Calu3 (cell line): ENCODE measurements around the gene RAPGEF5. TPM values are rescaled to one million over a fixed set of nuclear protein-coding genes. Genes with fewer than 3 reads are reported as not detected.

Experiments used
- BruUV-seq: library from RNA; stranded (reverse); fragments of 400-500 nt; replicated peaks from 2 replicates; lab custom pipeline; 2021; lab: Mats Ljungman, UMichigan
- CTCF ChIA-PET: fragments of 300-600 bp; sonication (Branson Sonifier 250); formaldehyde crosslinking; loops from one replicate; lab custom pipeline; 2022; ENCODE audit warnings: antibody characterized with exemption; lab: Charles Lee
- DNase-seq: peaks from one replicate; pipeline ENCODE4 v3.0.0; 2022
- H3K27ac Mint-ChIP-seq: one replicate; pipeline ENCODE4 v1.8.0; 2022; ENCODE audit warnings: mixed read lengths; ENCODE audit not compliant: unreplicated experiment
- H3K27me3 Mint-ChIP-seq: one replicate; pipeline ENCODE4 v1.8.0; 2022; ENCODE audit warnings: mixed read lengths; ENCODE audit not compliant: unreplicated experiment
- H3K36me3 Mint-ChIP-seq: one replicate; pipeline ENCODE4 v1.8.0; 2022; ENCODE audit warnings: mild to moderate bottlenecking, moderate library complexity, mixed read lengths; ENCODE audit not compliant: insufficient read depth, unreplicated experiment
- H3K4me1 Mint-ChIP-seq: one replicate; pipeline ENCODE4 v1.8.0; 2022; ENCODE audit warnings: mild to moderate bottlenecking, low read depth, mixed read lengths; ENCODE audit not compliant: unreplicated experiment
- H3K4me3 Mint-ChIP-seq: one replicate; pipeline ENCODE4 v1.8.0; 2022; ENCODE audit warnings: mild to moderate bottlenecking, low read depth, moderate library complexity, mixed read lengths; ENCODE audit not compliant: unreplicated experiment
- H3K9me3 Mint-ChIP-seq: one replicate; pipeline ENCODE4 v1.8.0; 2022; ENCODE audit warnings: low read depth, mixed read lengths; ENCODE audit not compliant: unreplicated experiment
- CTCF ChIP-seq: fragments of 200-600 bp; IDR thresholded peaks from one replicate; pipeline ENCODE4 v1.8.0; 2022; ENCODE audit warnings: antibody characterized with exemption; ENCODE audit not compliant: unreplicated experiment
- intact Hi-C: fragments of 100-400 bp; cut with micrococcal nuclease; formaldehyde crosslinking; loops from one replicate; pipeline ENCODE4 v1.10.0; 2022; ENCODE audit not compliant: unreplicated experiment
- total RNA-seq: library from RNA; stranded (reverse); gene quantifications from 2 replicates; pipeline ENCODE4 v1.2.3, GENCODE V29; 2022

Gene RAPGEF5
- total RNA-seq, 1 experiment from 2014 or later = 108 TPM

- intact Hi-C loops = no loop called here
- peaks cover 25% of the 10 kb centered on the region for H3K4me1 Mint-ChIP-seq
- DNase-seq = no peak
- H3K9me3 Mint-ChIP-seq = no peaks in the 10 kb centered on the region
- H3K36me3 Mint-ChIP-seq = peaks cover 12% of the 10 kb centered on the region
- H3K27ac Mint-ChIP-seq = no peak overlapping the region
- no peak for TF ChIP-seq CTCF
- CTCF ChIA-PET = interaction anchor here (0.9 to 2.1 kb wide), 2 partner anchors 9 to 38 kb away, joined by 3 to 6 read pairs; no protein-coding TSS in a partner anchor
- no peak overlapping the region for H3K4me3 Mint-ChIP-seq
- no TSS peak for BruUV-seq
- no peaks in the 10 kb centered on the region for H3K27me3 Mint-ChIP-seq
Measured at GRCh38 chr7:22363756-22364422, 6.9 kb upstream of the RAPGEF5 start.

DNA sequence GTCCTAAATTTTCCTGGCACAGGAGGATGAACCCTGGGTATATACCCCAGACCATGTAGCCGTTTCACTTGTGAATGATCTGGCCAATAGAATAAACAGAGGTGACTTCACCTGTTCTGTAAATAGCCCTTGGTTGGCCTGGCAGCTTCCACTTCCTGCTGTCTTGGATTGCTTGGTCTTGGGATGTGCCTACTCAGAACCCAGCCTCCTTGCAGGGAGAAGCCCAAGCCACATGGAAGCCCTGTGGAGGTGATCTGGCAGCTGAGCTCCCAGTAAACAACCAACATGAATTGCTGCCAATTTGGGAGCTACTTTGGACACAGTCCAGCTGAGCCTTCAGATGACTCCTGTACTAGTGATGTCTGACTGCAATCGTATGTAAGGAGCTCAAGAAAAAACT, 4.8 kb upstream of the RAPGEF5 start:
- no TSS peak for BruUV-seq
- H3K27ac Mint-ChIP-seq = no peak overlapping the region
- intact Hi-C loops = no loop called here
- H3K27me3 Mint-ChIP-seq = no peaks in the 10 kb centered on the region
- H3K36me3 Mint-ChIP-seq = peaks cover 23% of the 10 kb centered on the region
- CTCF ChIA-PET = interaction anchor here (0.7 to 2.1 kb wide), 3 partner anchors 10 to 28 kb away, joined by 3 to 6 read pairs (median 3); no protein-coding TSS in a partner anchor
- DNase-seq = peak; percentile 39
- no peak overlapping the region for H3K4me3 Mint-ChIP-seq
- no peak for TF ChIP-seq CTCF
- H3K9me3 Mint-ChIP-seq = no peaks in the 10 kb centered on the region
- H3K4me1 Mint-ChIP-seq = peaks cover 37% of the 10 kb centered on the region

GRCh38 chr7:22361320-22361719, 4.4 kb upstream of the RAPGEF5 start:
- no peak for DNase-seq
- Mint-ChIP-seq H3K4me3 (no peak overlapping the region), H3K27me3 (no peaks in the 10 kb centered on the region), H3K9me3 (no peaks in the 10 kb centered on the region), H3K4me1 (peaks cover 37% of the 10 kb centered on the region), H3K27ac (no peak overlapping the region), H3K36me3 (peaks cover 26% of the 10 kb centered on the region)
- no TSS peak for BruUV-seq
- TF ChIP-seq CTCF = no peak
- intact Hi-C loops = no loop called here
- CTCF ChIA-PET = interaction anchor here (0.9 to 2.1 kb wide), 2 partner anchors 12 to 28 kb away, joined by 3 to 6 read pairs; no protein-coding TSS in a partner anchor

GRCh38 chr7:22358820-22359697, 2.1 kb upstream of the RAPGEF5 start:
- intact Hi-C loops = no loop called here
- no peak for DNase-seq
- H3K9me3 Mint-ChIP-seq = no peaks in the 10 kb centered on the region
- CTCF ChIA-PET = no interaction called here
- TF ChIP-seq CTCF = no peak
- BruUV-seq = no TSS peak
- H3K36me3 Mint-ChIP-seq = peaks cover 46% of the 10 kb centered on the region
- H3K4me1 Mint-ChIP-seq = peaks cover 52% of the 10 kb centered on the region
- no peak overlapping the region for H3K27ac Mint-ChIP-seq
- H3K4me3 Mint-ChIP-seq = no peak overlapping the region
- H3K27me3 Mint-ChIP-seq = no peaks in the 10 kb centered on the region
